Fibroblast of gingiva (primary cell): ENCODE measurements around the gene WDR5B.
"Not testable (repeated sequence)": the region's sequence is repeated elsewhere in the genome, so short reads cannot be mapped to it uniquely, and the experiment has no call there.

Experiments
- DNase-seq: peaks from one replicate; pipeline ENCODE4 v3.0.0-alpha.2; 2011; ENCODE audit warnings: low read depth

Gene WDR5B

GRCh38 chr3:122415762-122416654, at the start of gene WDR5B:
Gene WDR5B (minus strand): TSS chr3:122416062. CDS start chr3:122415528, 534 bp downstream.
- peak; percentile 95 for DNase-seq

DNA sequence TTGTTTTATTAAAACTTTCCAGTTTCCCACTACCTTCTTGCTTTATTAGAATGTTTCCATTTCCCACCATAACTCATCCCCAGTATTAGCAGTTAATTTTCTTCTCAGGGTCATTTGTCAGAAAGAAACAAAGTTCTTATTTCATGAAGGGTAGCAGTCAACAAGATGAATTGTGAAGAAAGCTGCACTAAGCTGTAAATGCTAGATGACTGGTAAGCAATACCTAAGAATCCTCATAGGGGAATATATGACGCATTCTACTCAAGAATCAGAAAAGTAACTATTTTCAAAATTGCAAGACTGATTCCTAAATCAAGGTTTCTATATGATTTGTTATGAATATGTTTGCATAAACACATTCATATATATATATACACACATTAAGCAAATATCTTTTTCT, 48.8 kb upstream of the WDR5B start:
- DNase-seq = no peak

DNA sequence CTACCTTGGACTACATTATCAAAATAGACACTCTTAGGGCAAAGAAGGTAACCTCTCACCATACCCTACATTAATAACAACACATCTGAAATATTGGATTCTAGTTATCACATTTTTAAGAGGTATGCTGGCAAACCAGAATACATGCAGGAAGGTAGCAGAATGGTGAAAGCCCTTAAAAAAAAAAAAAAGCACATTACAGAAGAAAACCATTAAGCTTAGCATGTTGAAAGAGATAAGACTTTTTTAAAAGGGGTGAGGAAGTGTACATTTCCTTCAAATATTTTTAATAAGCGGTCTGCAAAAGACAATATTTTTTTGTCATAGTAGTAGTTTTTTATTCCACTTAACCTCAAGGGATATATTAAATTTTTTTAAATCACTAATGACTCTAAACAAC, 46.5 kb upstream of the WDR5B start:
- no peak for DNase-seq

DNA sequence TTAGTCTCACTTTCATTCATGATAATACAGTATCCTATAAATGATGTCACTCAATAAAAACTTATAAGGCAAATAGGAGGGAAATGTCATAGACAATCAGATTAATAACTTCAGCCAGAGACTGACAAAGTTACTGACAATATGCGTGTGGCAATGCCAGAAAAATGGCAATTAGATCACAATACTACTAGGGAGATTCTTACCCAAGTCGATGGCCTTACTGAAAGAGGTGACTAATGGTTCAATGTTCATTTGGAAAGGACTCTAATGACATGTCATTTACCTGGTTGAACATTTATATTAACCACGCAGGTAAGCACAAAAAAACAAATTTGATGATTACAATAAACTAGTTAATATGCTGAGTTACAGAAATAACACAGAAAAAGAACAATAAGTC, 45.9 kb upstream of the WDR5B start:
- no peak for DNase-seq

DNA sequence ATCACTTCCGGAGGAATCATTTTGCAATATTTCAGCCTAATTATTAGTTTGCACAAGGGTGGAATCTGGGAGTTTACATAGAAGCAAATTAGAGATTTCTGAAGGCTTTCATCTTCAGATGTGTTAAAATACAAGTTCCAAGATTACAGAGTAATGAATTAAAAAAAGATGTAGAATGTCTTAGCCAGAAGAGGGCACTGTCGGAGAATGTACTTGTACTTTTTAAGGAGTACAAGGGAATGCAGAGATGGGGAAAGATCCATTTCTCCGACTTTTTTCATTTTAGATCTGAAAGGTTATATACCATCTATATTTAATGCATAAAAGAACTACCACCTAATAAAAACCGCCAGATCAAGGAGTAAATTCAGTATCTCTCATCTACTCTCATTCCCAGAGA, 43.1 kb upstream of the WDR5B start:
- DNase-seq = peak; percentile 53

DNA sequence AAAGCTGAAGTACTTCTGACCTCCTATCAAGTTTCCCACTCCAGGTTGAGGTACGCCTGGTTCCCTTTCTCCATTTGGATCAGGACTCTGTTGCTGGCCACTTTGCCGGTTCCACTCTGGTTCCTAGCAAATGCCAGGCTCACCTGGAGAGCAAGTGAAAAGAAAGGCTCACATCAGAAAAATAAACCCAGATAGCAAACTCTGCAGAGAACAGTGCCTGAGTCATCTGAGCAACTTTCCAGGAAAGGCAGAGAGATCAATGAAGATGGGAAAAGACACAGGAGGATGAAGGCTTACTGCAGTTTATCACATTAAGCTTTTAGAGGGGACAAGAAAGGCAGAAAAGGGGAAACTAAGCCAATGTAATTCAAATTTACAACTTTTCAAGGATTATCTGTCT, 41.8 kb upstream of the WDR5B start:
- DNase-seq = no peak

DNA sequence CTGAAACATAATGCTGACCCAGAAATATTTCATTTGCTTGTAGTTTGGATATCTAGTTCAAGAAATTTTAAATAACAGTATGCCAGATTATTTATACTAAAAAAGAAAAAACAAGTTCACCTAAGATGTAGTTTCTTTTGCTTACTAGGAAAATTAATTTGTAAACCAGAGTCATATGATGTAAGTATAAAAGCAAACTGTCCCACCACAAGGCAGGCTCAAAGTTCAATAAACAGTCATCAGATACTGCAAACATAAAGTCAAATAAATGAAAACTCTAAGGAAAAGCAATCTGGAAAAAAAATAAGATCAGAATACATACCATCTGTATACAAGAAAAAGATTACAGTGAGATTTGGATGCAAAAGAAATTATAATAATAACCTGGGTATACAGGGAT, 40.2 kb upstream of the WDR5B start:
- DNase-seq = no peak

DNA sequence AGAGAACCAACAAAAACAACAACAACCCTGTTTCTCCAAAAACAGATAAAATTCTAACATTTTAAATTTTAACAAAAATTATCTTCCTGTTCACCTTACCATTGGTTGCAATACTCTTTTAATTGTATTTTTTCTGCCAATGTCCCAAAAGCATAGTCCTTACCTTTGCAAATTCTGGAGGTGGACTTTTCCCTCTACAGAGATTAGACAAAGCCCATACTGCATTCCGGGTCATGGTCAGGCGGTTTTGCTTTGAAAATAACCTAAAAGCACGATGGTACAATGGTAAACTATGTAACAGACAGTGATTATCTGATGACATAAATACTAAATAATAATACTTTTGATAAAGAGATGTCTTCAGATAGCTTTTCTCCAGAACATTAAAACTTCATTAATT, 35.5 kb upstream of the WDR5B start:
- DNase-seq = no peak

DNA sequence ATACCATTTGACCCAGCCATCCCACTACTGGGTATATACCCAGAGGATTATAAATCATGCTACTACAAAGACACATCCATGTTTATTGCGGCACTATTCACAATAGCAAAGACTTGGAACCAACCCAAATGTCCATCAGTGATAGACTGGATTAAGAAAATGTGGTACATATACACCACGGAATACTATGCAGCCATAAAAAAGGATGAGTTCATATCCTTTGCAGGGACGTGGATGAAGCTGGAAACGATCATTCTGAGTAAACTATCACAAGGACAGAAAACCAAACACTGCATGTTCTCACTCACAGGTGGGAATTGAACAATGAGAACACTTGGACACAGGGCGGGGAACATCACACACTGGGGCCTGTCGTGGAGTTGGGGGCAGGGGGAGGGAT, 32.4 kb upstream of the WDR5B start:
- not testable (repeated sequence) for DNase-seq

GRCh38 chr3:122444491-122444887, 28.6 kb upstream of the WDR5B start:
- DNase-seq = not testable (repeated sequence)

- DNase-seq = not testable (repeated sequence)
Measured at GRCh38 chr3:122443762-122444490, 28.1 kb upstream of the WDR5B start.

GRCh38 chr3:122443090-122443489, 27.2 kb upstream of the WDR5B start:
- DNase-seq = no peak

- DNase-seq = no peak
Measured at GRCh38 chr3:122435950-122436349, 20.1 kb upstream of the WDR5B start.

GRCh38 chr3:122430371-122430770, 14.5 kb upstream of the WDR5B start:
- no peak for DNase-seq

DNA sequence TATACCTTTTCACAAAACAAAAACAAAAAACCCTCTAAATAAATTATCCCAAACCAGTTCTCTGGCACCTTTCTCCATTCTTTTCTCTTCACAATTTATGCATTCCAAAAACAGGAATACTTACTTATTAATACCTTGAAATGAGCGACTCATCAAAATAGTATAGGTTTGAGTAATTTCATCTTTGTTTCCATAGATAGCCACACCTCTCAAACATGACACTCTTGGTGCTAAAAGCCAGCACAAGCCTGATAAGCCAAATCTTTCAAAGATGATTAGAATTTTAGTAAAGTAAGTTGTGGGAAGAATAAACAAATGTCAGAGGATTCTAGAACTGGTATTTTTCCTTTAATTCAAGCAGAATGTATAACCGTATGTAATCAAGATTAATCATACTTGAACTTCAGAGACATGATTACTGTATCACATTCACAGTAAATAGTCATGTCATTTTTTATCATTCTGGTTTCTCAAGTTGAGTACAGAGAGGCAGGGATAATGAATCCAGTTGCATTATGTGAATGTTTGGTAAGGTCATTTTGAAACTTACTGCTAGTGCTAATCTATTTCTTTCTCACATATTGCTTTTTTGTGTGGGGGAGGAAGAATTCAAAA, 12.1 kb upstream of the WDR5B start:
- no peak for DNase-seq

- no peak for DNase-seq
Measured at GRCh38 chr3:122421836-122422235, 6.0 kb upstream of the WDR5B start.

DNA sequence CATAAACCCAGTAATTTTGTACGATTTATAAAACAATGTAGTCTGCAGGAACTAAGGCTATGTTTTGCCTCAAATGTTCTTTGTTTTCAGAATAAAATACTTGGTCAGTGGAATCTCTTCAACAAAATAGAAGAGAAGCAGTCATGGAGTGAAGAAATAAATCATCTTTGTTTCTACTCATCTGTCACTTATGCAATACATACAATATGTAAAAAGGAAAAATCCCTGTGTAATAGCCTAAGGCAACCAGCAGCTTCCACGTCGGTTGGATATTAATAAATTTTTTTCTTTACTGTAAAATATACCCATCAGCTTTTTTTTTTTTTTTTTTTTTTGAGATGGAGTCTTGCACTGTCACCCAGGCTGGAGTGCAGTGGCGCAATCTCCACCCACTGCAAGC, 5.2 kb upstream of the WDR5B start:
- DNase-seq = no peak

- peak; percentile 24 for DNase-seq
Measured at GRCh38 chr3:122416966-122417365, 1.1 kb upstream of the WDR5B start.

- peak; percentile 20 for DNase-seq
Measured at GRCh38 chr3:122415104-122415744, 638 bp downstream of the WDR5B start.

- DNase-seq = no peak
Measured at GRCh38 chr3:122414391-122414790, 1.5 kb downstream of the WDR5B start.

DNA sequence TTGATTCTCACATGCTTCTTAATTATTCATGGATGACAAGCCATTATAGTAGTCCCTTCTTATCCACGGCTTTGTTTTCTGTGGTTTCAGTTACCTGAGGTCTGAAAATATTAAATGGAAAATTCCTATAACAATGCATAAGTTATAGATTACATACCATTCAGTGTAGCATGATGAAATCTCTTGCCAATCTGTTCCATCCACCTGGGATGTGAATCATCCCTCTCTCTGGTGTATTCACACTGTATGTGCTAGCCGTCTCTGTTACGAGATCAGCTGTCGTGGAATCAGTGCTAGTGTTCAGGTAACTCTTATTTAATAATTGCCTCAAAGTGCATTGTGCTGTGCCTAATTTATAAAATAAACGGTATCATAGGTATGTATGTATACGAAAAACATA, 5.2 kb downstream of the WDR5B start:
- no peak for DNase-seq

GRCh38 chr3:122410111-122410510, 5.8 kb downstream of the WDR5B start:
- no peak for DNase-seq
